Right ventricle myocardium superior (tissue), 1 donor: Measurements from ENCODE around the gene FCHO1. TPM values are rescaled to one million over a fixed set of nuclear protein-coding genes. Genes with fewer than 3 reads are reported as not detected.

Experiments
- ATAC-seq: fragments of 200-7000 bp; cut with Tn5 transposase; one replicate; pipeline ENCODE4 v1.9.1; 2020; ENCODE audit warnings: mild to moderate bottlenecking; ENCODE audit not compliant: poor library complexity
- DNase-seq: peaks from one replicate; pipeline ENCODE4 v3.0.0-alpha.2; 2020
- intact Hi-C: fragments of 100-400 bp; cut with DNase I; formaldehyde crosslinking; loops from one replicate; pipeline ENCODE4 v1.11.2; 2022
- total RNA-seq: library from RNA; stranded (reverse); fragmentation: NEBNext Ultra II Directional; extraction: Animal tissue kit (Norgen Biotek cat#: 25700); gene quantifications from one replicate; pipeline ENCODE4 v1.2.1, GENCODE V29; 2021
- donor health status: DM: no; HTN: yes; CAD: no; lungs with severe emphysema.

The FCHO1 gene
- total RNA-seq, 1 donor from 2014 or later, result 0.75 TPM

- DNase-seq, result no peak
- ATAC-seq, result no peak
- intact Hi-C loops, result no loop called here
These were observed 84.1 kb downstream of the FCHO1 start for GRCh38 chr19:17835182-17836006.

GRCh38 chr19:17836530-17836929 lies 85.3 kb downstream of the FCHO1 start:
- ATAC-seq, result no peak
- intact Hi-C loops, result no loop called here
- DNase-seq, result no peak

- ATAC-seq (no peak), DNase-seq (no peak)
- intact Hi-C loops, result no loop called here
These were observed 86.7 kb downstream of the FCHO1 start for GRCh38 chr19:17837972-17838371.

Other genes starting within 250 kb of the FCHO1 start
- gene PGLS, start 239.8 kb upstream of the FCHO1 start, total RNA-seq, result 19.6 TPM
- gene COLGALT1, start 195.8 kb upstream of the FCHO1 start, total RNA-seq, result 29.9 TPM
- 0.05 TPM for gene UNC13A, start 63.1 kb upstream of the FCHO1 start, total RNA-seq
- gene MAP1S, start 32.0 kb upstream of the FCHO1 start, total RNA-seq, result 25.1 TPM
- gene B3GNT3, start 43.7 kb downstream of the FCHO1 start, total RNA-seq, result not detected
- not detected for gene INSL3, start 70.0 kb downstream of the FCHO1 start, total RNA-seq
- gene JAK3, start 96.5 kb downstream of the FCHO1 start, total RNA-seq, result 1.5 TPM
- gene RPL18A, start 108.4 kb downstream of the FCHO1 start, total RNA-seq, result 723 TPM
- not detected for gene SLC5A5, start 120.5 kb downstream of the FCHO1 start, total RNA-seq
- 84.4 TPM for gene CCDC124, start 181.5 kb downstream of the FCHO1 start, total RNA-seq
- gene KCNN1, start 215.6 kb downstream of the FCHO1 start, total RNA-seq, result not detected